Neuronal stem cell (in vitro differentiated cells): ENCODE results near the gene TSPOAP1.

Experiments
- DNase-seq: peaks from one replicate; pipeline ENCODE4 v3.0.0-alpha.2; 2013; ENCODE audit warnings: low spot score
- H2AFZ ChIP-seq: one replicate; pipeline ENCODE4 v1.6.1; 2013; ENCODE audit warnings: mild to moderate bottlenecking, low read length, inconsistent platforms
- H2AK5ac ChIP-seq: 2 replicates; pipeline ENCODE4 v1.6.1; 2013; ENCODE audit warnings: low read depth, mild to moderate bottlenecking, inconsistent platforms, low read length, moderate library complexity, mixed read lengths
- H2BK120ac ChIP-seq: 2 replicates; pipeline ENCODE4 v1.6.1; 2013; ENCODE audit warnings: low read depth, mild to moderate bottlenecking, inconsistent platforms, low read length, moderate library complexity, mixed read lengths
- H2BK12ac ChIP-seq: one replicate; pipeline ENCODE4 v1.6.1; 2013; ENCODE audit warnings: low read length, inconsistent platforms
- H2BK15ac ChIP-seq: 2 replicates; pipeline ENCODE4 v1.6.1; 2013; ENCODE audit warnings: mild to moderate bottlenecking, low read length, inconsistent platforms, mixed read lengths
- H2BK5ac ChIP-seq: one replicate; pipeline ENCODE4 v1.6.1; 2013; ENCODE audit warnings: inconsistent platforms, mild to moderate bottlenecking, low read length, moderate library complexity
- H3K14ac ChIP-seq: one replicate; pipeline ENCODE4 v1.6.1; 2013; ENCODE audit warnings: low read length, inconsistent platforms
- H3K18ac ChIP-seq: 2 replicates; pipeline ENCODE4 v1.6.1; 2013; ENCODE audit warnings: low read length, inconsistent platforms
- H3K23ac ChIP-seq: 2 replicates; pipeline ENCODE4 v1.6.1; 2013; ENCODE audit warnings: low read depth, mild to moderate bottlenecking, mixed read lengths, low read length, inconsistent platforms; ENCODE audit not compliant: poor library complexity
- H3K27ac ChIP-seq: replicated peaks from 3 replicates; pipeline ENCODE4 v1.5.1; 2013; ENCODE audit warnings: low read length, inconsistent platforms
- H3K27me3 ChIP-seq, 3 experiments: 2 replicates each; pipeline ENCODE4 v1.6.1; 2013; ENCODE audit warnings: low read length in 3 of 3, mild to moderate bottlenecking in 2 of 3, inconsistent platforms in 1 of 3, low read depth in 1 of 3, mixed read lengths in 1 of 3, moderate library complexity in 1 of 3; ENCODE audit not compliant: control insufficient read depth in 3 of 3, insufficient read depth in 3 of 3
- H3K36me3 ChIP-seq, 2 donors: replicated peaks in 1 of 2; 2 replicates each; pipeline ENCODE4 v1.6.1; 2013; ENCODE audit warnings: low read length in 2 of 2; ENCODE audit not compliant: control insufficient read depth in 2 of 2, insufficient read depth in 2 of 2
- H3K4ac ChIP-seq: 2 replicates; pipeline ENCODE4 v1.6.1; 2013; ENCODE audit warnings: inconsistent platforms, mild to moderate bottlenecking, low read length, moderate library complexity
- H3K4me1 ChIP-seq, 2 donors: 1 replicate in 1 of 2; 2 replicates in 1 of 2; pipeline ENCODE4 v1.6.1; 2013; ENCODE audit warnings: low read length in 2 of 2, low read depth in 1 of 2; ENCODE audit not compliant: control insufficient read depth in 2 of 2, insufficient read depth in 1 of 2
- H3K4me2 ChIP-seq: one replicate; pipeline ENCODE4 v1.6.1; 2013; ENCODE audit warnings: mild to moderate bottlenecking, low read length, inconsistent platforms; ENCODE audit not compliant: insufficient read depth, poor library complexity, severe bottlenecking
- H3K4me3 ChIP-seq, 2 donors: 2 replicates each; pipeline ENCODE4 v1.5.1; 2013; ENCODE audit warnings: low read length in 2 of 2, mild to moderate bottlenecking in 2 of 2, inconsistent platforms in 1 of 2, moderate library complexity in 1 of 2
- H3K79me1 ChIP-seq: one replicate; pipeline ENCODE4 v1.6.1; 2013; ENCODE audit warnings: low read depth, mild to moderate bottlenecking, inconsistent platforms, low read length, moderate library complexity
- H3K9ac ChIP-seq: one replicate; pipeline ENCODE4 v1.6.1; 2013; ENCODE audit warnings: mild to moderate bottlenecking, low read depth, low read length, inconsistent platforms; ENCODE audit not compliant: poor library complexity
- H3K9me3 ChIP-seq, 2 donors: replicated peaks in 1 of 2; 2 replicates each; pipeline versions ENCODE3 to v1.6.1; 2013; ENCODE audit warnings: low read length in 2 of 2, mild to moderate bottlenecking in 2 of 2, inconsistent platforms in 1 of 2, low read depth in 1 of 2, mixed read lengths in 1 of 2, moderate library complexity in 1 of 2; ENCODE audit not compliant: control insufficient read depth in 2 of 2, insufficient read depth in 1 of 2
- H4K8ac ChIP-seq: one replicate; pipeline ENCODE4 v1.6.1; 2013; ENCODE audit warnings: low read depth, mild to moderate bottlenecking, inconsistent platforms, low read length, moderate library complexity
- H4K91ac ChIP-seq: one replicate; pipeline ENCODE4 v1.6.1; 2013; ENCODE audit warnings: low read length, low read depth, mild to moderate bottlenecking, inconsistent platforms; ENCODE audit not compliant: poor library complexity
- WGBS, 2 donors: extraction: QIAGEN DNeasy Blood & Tissue Kit; methylation state at CpG; one replicate each; pipeline ENCODE4 v1.1.7; 2013; ENCODE audit warnings: missing lambda C conversion rate in 2 of 2, mixed read lengths in 1 of 2; ENCODE audit not compliant: insufficient read length in 2 of 2, insufficient replicate concordance in 1 of 2; ENCODE audit errors: extremely low coverage in 2 of 2; 5-methylcytosine and 5-hydroxymethylcytosine counted together

The TSPOAP1 gene

DNA sequence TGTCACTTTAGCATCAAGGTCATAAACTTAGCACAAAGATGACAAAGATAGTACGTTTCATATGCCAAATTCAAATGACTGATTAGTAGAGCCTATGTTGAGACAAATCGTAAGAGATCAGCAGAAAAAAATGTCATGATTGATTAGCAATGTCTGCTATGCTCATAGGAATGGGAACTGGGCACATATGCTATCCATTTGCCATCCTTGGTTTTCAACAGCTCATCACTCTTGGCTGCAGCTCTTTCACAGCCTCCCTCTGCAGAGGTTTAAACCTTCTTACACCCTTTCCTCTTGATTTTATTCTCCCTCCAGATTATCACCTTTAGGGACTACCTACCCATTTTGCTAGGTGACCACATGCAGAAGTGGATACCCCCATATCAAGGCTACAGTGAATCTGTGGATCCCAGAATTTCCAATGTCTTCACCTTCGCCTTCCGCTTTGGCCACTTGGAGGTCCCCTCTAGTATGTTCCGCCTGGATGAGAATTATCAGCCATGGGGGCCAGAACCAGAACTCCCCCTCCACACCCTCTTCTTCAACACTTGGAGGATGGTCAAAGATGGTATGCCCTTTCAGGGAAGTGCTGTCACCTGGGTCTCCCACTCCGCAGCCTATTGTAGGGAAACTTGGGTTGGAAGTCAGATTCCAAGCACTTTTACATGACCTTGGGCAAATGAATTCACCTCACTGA, 64.0 kb downstream of the TSPOAP1 start:
- Histone ChIP-seq H3K79me1 (no peaks in the 10 kb centered on the region), H3K4me2 (no peak overlapping the region), H2BK5ac (no peak overlapping the region), H2BK12ac (no peak overlapping the region), H3K4me1 (no peaks in the 10 kb centered on the region), H3K4me3 (no peak overlapping the region), H3K14ac (no peak overlapping the region), H3K27me3 (peaks cover 0 to 54% (median 0%) of the 10 kb centered on the region in 3 experiments), H2BK15ac (no peak overlapping the region), H2AFZ (no peak overlapping the region), H4K8ac (no peak overlapping the region), H2BK120ac (no peak overlapping the region), H3K4ac (no peak overlapping the region), H3K23ac (no peak overlapping the region), H3K9ac (no peak overlapping the region), H3K27ac (no peak overlapping the region), H4K91ac (no peak overlapping the region), H3K36me3 (no peaks in the 10 kb centered on the region), H3K9me3 (no peaks in the 10 kb centered on the region), H3K18ac (no peak overlapping the region), H2AK5ac (no peak overlapping the region)
- no CpG with 5 or more reads among the region's 6 CpGs for WGBS, 2 donors
- no peak for DNase-seq

GRCh38 chr17:58263773-58264172, 64.8 kb downstream of the TSPOAP1 start:
- H4K91ac ChIP-seq, result no peak overlapping the region
- H4K8ac ChIP-seq, result no peak overlapping the region
- H3K23ac ChIP-seq, result no peak overlapping the region
- no peak overlapping the region for H3K9ac ChIP-seq
- H3K36me3 ChIP-seq, result no peaks in the 10 kb centered on the region
- H2BK12ac ChIP-seq, result no peak overlapping the region
- no peaks in the 10 kb centered on the region for H3K9me3 ChIP-seq
- no peak overlapping the region for H2BK15ac ChIP-seq
- WGBS, 2 donors, result no CpG with 5 or more reads among the region's 1 CpG
- H3K4ac ChIP-seq, result no peak overlapping the region
- no peak overlapping the region for H3K4me3 ChIP-seq
- H3K4me1 ChIP-seq, result no peaks in the 10 kb centered on the region
- H3K4me2 ChIP-seq, result no peak overlapping the region
- peaks cover 0 to 49% (median 0%) of the 10 kb centered on the region in 3 experiments for H3K27me3 ChIP-seq
- H3K14ac ChIP-seq, result no peak overlapping the region
- H3K18ac ChIP-seq, result no peak overlapping the region
- no peak overlapping the region for H3K27ac ChIP-seq
- no peak overlapping the region for H2BK5ac ChIP-seq
- DNase-seq, result no peak
- no peak overlapping the region for H2AK5ac ChIP-seq
- no peak overlapping the region for H2AFZ ChIP-seq
- no peaks in the 10 kb centered on the region for H3K79me1 ChIP-seq
- no peak overlapping the region for H2BK120ac ChIP-seq

DNA sequence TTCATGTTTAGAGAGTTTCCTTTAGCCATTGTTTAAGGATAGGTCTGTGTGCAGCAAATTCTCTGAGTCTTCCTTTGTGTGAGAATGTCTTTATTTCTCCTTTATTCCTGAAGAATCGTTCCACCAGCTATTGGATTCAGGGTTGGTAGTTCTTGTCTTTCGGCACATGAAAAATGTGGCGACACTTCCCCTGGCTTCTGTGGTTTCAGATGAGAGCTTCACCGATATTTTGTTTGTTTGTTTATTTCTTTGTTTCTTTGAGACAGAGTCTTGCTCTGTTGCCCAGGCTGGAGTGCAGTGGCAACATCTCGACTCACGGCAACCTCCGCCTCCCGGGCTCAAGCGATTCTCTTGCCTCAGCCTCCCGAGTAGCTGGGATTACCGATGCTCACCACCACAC, 66.4 kb downstream of the TSPOAP1 start:
- no peak overlapping the region for H2BK12ac ChIP-seq
- H3K23ac ChIP-seq, result no peak overlapping the region
- H2AFZ ChIP-seq, result no peak overlapping the region
- no peak overlapping the region for H2AK5ac ChIP-seq
- no peak overlapping the region for H4K91ac ChIP-seq
- H3K36me3 ChIP-seq, result no peaks in the 10 kb centered on the region
- no peak for DNase-seq
- H3K27ac ChIP-seq, result no peak overlapping the region
- no peak overlapping the region for H2BK15ac ChIP-seq
- no peak overlapping the region for H2BK120ac ChIP-seq
- H2BK5ac ChIP-seq, result no peak overlapping the region
- no peaks in the 10 kb centered on the region for H3K4me1 ChIP-seq
- H3K18ac ChIP-seq, result no peak overlapping the region
- peaks cover 0 to 47% (median 0%) of the 10 kb centered on the region in 3 experiments for H3K27me3 ChIP-seq
- H3K14ac ChIP-seq, result no peak overlapping the region
- H3K4me2 ChIP-seq, result no peak overlapping the region
- H4K8ac ChIP-seq, result no peak overlapping the region
- no peak overlapping the region for H3K4me3 ChIP-seq
- H3K4ac ChIP-seq, result no peak overlapping the region
- H3K9me3 ChIP-seq, result no peaks in the 10 kb centered on the region
- H3K79me1 ChIP-seq, result no peaks in the 10 kb centered on the region
- WGBS, 2 donors, result no CpG with 5 or more reads among the region's 11 CpGs
- H3K9ac ChIP-seq, result no peak overlapping the region

- H3K4ac ChIP-seq, result no peak overlapping the region
- H2BK12ac ChIP-seq, result no peak overlapping the region
- peaks cover 4 to 55% (median 24%) of the 10 kb centered on the region in 3 experiments for H3K27me3 ChIP-seq
- no peak overlapping the region for H2BK5ac ChIP-seq
- H3K27ac ChIP-seq, result no peak overlapping the region
- peak overlapping the region; percentile 17 for H2AFZ ChIP-seq
- no CpG with 5 or more reads among the region's 8 CpGs for WGBS, 2 donors
- no peaks in the 10 kb centered on the region for H3K36me3 ChIP-seq
- no peak overlapping the region for H3K14ac ChIP-seq
- no peak overlapping the region for H2AK5ac ChIP-seq
- no peaks in the 10 kb centered on the region for H3K4me1 ChIP-seq
- no peak overlapping the region for H3K9ac ChIP-seq
- H3K4me3 ChIP-seq, result no peak overlapping the region
- no peaks in the 10 kb centered on the region for H3K79me1 ChIP-seq
- H4K8ac ChIP-seq, result no peak overlapping the region
- DNase-seq, result no peak
- peaks cover 5 to 8% of the 10 kb centered on the region in 2 donors for H3K9me3 ChIP-seq
- no peak overlapping the region for H3K18ac ChIP-seq
- no peak overlapping the region for H2BK15ac ChIP-seq
- no peak overlapping the region for H3K23ac ChIP-seq
- no peak overlapping the region for H3K4me2 ChIP-seq
- H4K91ac ChIP-seq, result no peak overlapping the region
- no peak overlapping the region for H2BK120ac ChIP-seq
Measured at GRCh38 chr17:58254803-58255202, 73.8 kb downstream of the TSPOAP1 start.
